GM12873 (cell line): ENCODE measurements around the gene ZNF574.

ENCODE experiments used
- CTCF ChIP-seq: IDR thresholded peaks from 2 replicates; pipeline ENCODE4 v1.5.1; 2012; ENCODE audit warnings: low read depth, mild to moderate bottlenecking, moderate library complexity, low read length, control low read depth; ENCODE audit not compliant: insufficient read depth; ENCODE audit errors: missing control alignments

ZNF574 gene

GRCh38 chr19:42115219-42115618 lies 39.3 kb downstream of the ZNF574 start:
- TF ChIP-seq CTCF: no peak

GRCh38 chr19:42115705-42116104 lies 39.7 kb downstream of the ZNF574 start:
- no peak for TF ChIP-seq CTCF

GRCh38 chr19:42116308-42117075 lies 40.5 kb downstream of the ZNF574 start:
- TF ChIP-seq CTCF: peak; percentile 65

- no peak for TF ChIP-seq CTCF
These were observed 41.1 kb downstream of the ZNF574 start for GRCh38 chr19:42117076-42117475.

GRCh38 chr19:42120276-42120980 lies 44.5 kb downstream of the ZNF574 start:
- TF ChIP-seq CTCF: no peak

- no peak for TF ChIP-seq CTCF
These were observed 45.2 kb downstream of the ZNF574 start for GRCh38 chr19:42121036-42121621.

GRCh38 chr19:42121656-42122069 lies 45.7 kb downstream of the ZNF574 start:
- TF ChIP-seq CTCF: no peak
